H9 (cell line): ENCODE results near the gene AGBL3. TPM values are rescaled to one million over a fixed set of nuclear protein-coding genes. Genes with fewer than 3 reads are reported as not detected.

Source experiments
- DNase-seq: peaks from one replicate; pipeline ENCODE4 v3.0.0-alpha.2; 2017
- H2AFZ ChIP-seq: one replicate; pipeline ENCODE4 v1.6.1; 2013; ENCODE audit warnings: mild to moderate bottlenecking, low read length, control low read depth, moderate library complexity
- H2AK5ac ChIP-seq: 2 replicates; pipeline ENCODE4 v1.6.1; 2013; ENCODE audit warnings: low read length, control low read depth, mixed read lengths; ENCODE audit not compliant: insufficient read length
- H2BK120ac ChIP-seq: one replicate; pipeline ENCODE4 v1.6.1; 2013; ENCODE audit warnings: low read depth, mild to moderate bottlenecking, low read length, control low read depth, inconsistent platforms; ENCODE audit not compliant: poor library complexity, severe bottlenecking
- H2BK12ac ChIP-seq: 2 replicates; pipeline ENCODE4 v1.6.1; 2013; ENCODE audit warnings: low read length, control low read depth, mixed read lengths, low read depth; ENCODE audit not compliant: insufficient read length
- H2BK15ac ChIP-seq: 2 replicates; pipeline ENCODE4 v1.6.1; 2013; ENCODE audit warnings: low read depth, low read length, control low read depth
- H2BK20ac ChIP-seq: one replicate; pipeline ENCODE4 v1.6.1; 2013; ENCODE audit warnings: low read depth, mild to moderate bottlenecking, low read length, control low read depth, inconsistent platforms; ENCODE audit not compliant: poor library complexity, severe bottlenecking
- H2BK5ac ChIP-seq: 2 replicates; pipeline ENCODE4 v1.6.1; 2013; ENCODE audit warnings: low read length, control low read depth, mixed read lengths; ENCODE audit not compliant: insufficient read length
- H3K14ac ChIP-seq: 2 replicates; pipeline ENCODE4 v1.6.1; 2013; ENCODE audit warnings: low read length, control low read depth; ENCODE audit not compliant: insufficient read depth
- H3K18ac ChIP-seq: 2 replicates; pipeline ENCODE4 v1.6.1; 2013; ENCODE audit warnings: low read depth, mild to moderate bottlenecking, mixed read lengths, low read length, control low read depth; ENCODE audit not compliant: insufficient read length
- H3K23ac ChIP-seq: 2 replicates; pipeline ENCODE4 v1.6.1; 2013; ENCODE audit warnings: low read length, control low read depth, mixed read lengths, low read depth; ENCODE audit not compliant: insufficient read length
- H3K23me2 ChIP-seq: 2 replicates; pipeline ENCODE4 v1.6.1; 2013; ENCODE audit warnings: low read depth, mild to moderate bottlenecking, mixed read lengths, low read length, control low read depth; ENCODE audit not compliant: insufficient read length, poor library complexity, severe bottlenecking
- H3K27ac ChIP-seq: 2 replicates; pipeline ENCODE4 v1.5.1; 2013; ENCODE audit warnings: low read length, control low read depth, mixed read lengths, low read depth; ENCODE audit not compliant: insufficient read length
- H3K27me3 ChIP-seq: 2 replicates; pipeline ENCODE4 v1.6.1; 2013; ENCODE audit warnings: low read length, control low read depth, inconsistent platforms; ENCODE audit not compliant: insufficient read depth
- H3K4ac ChIP-seq: 2 replicates; pipeline ENCODE4 v1.6.1; 2013; ENCODE audit warnings: low read depth, mild to moderate bottlenecking, control low read depth, inconsistent platforms, low read length, moderate library complexity
- H3K4me1 ChIP-seq: 2 replicates; pipeline ENCODE4 v1.6.1; 2013; ENCODE audit warnings: low read length, control low read depth, inconsistent platforms; ENCODE audit not compliant: insufficient read depth
- H3K4me2 ChIP-seq: 2 replicates; pipeline ENCODE4 v1.6.1; 2013; ENCODE audit warnings: low read length, control low read depth, mixed read lengths; ENCODE audit not compliant: insufficient read length, insufficient read depth
- H3K56ac ChIP-seq: 2 replicates; pipeline ENCODE4 v1.6.1; 2013; ENCODE audit warnings: low read depth, mild to moderate bottlenecking, mixed read lengths, low read length, control low read depth; ENCODE audit not compliant: insufficient read length
- H3K79me1 ChIP-seq: 2 replicates; pipeline ENCODE4 v1.6.1; 2013; ENCODE audit warnings: low read depth, mild to moderate bottlenecking, moderate library complexity, low read length, control low read depth, inconsistent platforms; ENCODE audit not compliant: insufficient read depth, poor library complexity, severe bottlenecking
- H3K79me2 ChIP-seq: 2 replicates; pipeline ENCODE4 v1.6.1; 2013; ENCODE audit warnings: low read length, control low read depth, inconsistent platforms; ENCODE audit not compliant: insufficient read depth
- H3K9ac ChIP-seq: 2 replicates; pipeline ENCODE4 v1.6.1; 2013; ENCODE audit warnings: low read length, control low read depth, mixed read lengths; ENCODE audit not compliant: insufficient read length; ENCODE audit errors: extremely low read depth
- H3K9me3 ChIP-seq: one replicate; pipeline ENCODE4 v1.6.1; 2013; ENCODE audit warnings: low read depth, low read length, inconsistent platforms; ENCODE audit not compliant: control insufficient read depth
- H3T11ph ChIP-seq: one replicate; pipeline ENCODE4 v1.6.1; 2013; ENCODE audit warnings: mild to moderate bottlenecking, low read length, control low read depth, inconsistent platforms
- H4K20me1 ChIP-seq: one replicate; pipeline ENCODE4 v1.6.1; 2013; ENCODE audit not compliant: control insufficient read depth, insufficient read length, insufficient read depth
- H4K5ac ChIP-seq: 2 replicates; pipeline ENCODE4 v1.6.1; 2013; ENCODE audit warnings: low read depth, mild to moderate bottlenecking, mixed read lengths, low read length, control low read depth; ENCODE audit not compliant: insufficient read length
- H4K8ac ChIP-seq: replicated peaks from 2 replicates; pipeline ENCODE4 v1.6.1; 2013; ENCODE audit warnings: low read length, control low read depth, mixed read lengths, low read depth; ENCODE audit not compliant: insufficient read length
- H4K91ac ChIP-seq: 2 replicates; pipeline ENCODE4 v1.6.1; 2013; ENCODE audit warnings: low read depth, mild to moderate bottlenecking, moderate library complexity, mixed read lengths, low read length, control low read depth; ENCODE audit not compliant: insufficient read length
- H3K27ac Mint-ChIP-seq, 3 experiments: 2 replicates in 2 of 3; 3 replicates in 1 of 3; pipeline ENCODE4 v1.8.0; 2020 to 2021; ENCODE audit warnings: mixed read lengths in 3 of 3, mild to moderate bottlenecking in 1 of 3, moderate library complexity in 1 of 3
- H3K27me3 Mint-ChIP-seq: 2 replicates; pipeline ENCODE4 v1.8.0; 2021; ENCODE audit warnings: low read depth, mild to moderate bottlenecking, moderate library complexity, mixed read lengths
- H3K36me3 Mint-ChIP-seq, 3 experiments: 2 replicates in 2 of 3; 3 replicates in 1 of 3; pipeline ENCODE4 v1.8.0; 2020 to 2021; ENCODE audit warnings: low read depth in 3 of 3, mixed read lengths in 3 of 3; ENCODE audit not compliant: insufficient read depth in 1 of 3
- H3K4me1 Mint-ChIP-seq, 2 experiments: 2 replicates each; pipeline ENCODE4 v1.8.0; 2020; ENCODE audit warnings: mixed read lengths in 2 of 2
- H3K4me3 Mint-ChIP-seq, 2 experiments: 2 replicates in 1 of 2; 3 replicates in 1 of 2; pipeline ENCODE4 v1.8.0; 2020 to 2021; ENCODE audit warnings: mild to moderate bottlenecking in 2 of 2, mixed read lengths in 2 of 2, moderate library complexity in 1 of 2
- H3K9me3 Mint-ChIP-seq, 2 experiments: 2 replicates in 1 of 2; 3 replicates in 1 of 2; pipeline ENCODE4 v1.8.0; 2020; ENCODE audit warnings: mild to moderate bottlenecking in 2 of 2, mixed read lengths in 2 of 2, moderate library complexity in 1 of 2
- CTCF ChIP-seq: fragments of 200-600 bp; sonication (generic); conservative IDR thresholded peaks from 3 replicates; pipeline ENCODE4 v1.8.0; 2021; ENCODE audit warnings: antibody characterized with exemption, mild to moderate bottlenecking
- WGBS: extraction: QIAGEN DNeasy Blood & Tissue Kit; methylation state at CpG from one replicate; pipeline ENCODE4 v1.1.7; 2013; ENCODE audit warnings: missing lambda C conversion rate, low lambda C conversion rate, mixed read lengths; ENCODE audit not compliant: insufficient read length; ENCODE audit errors: extremely low coverage; 5-methylcytosine and 5-hydroxymethylcytosine counted together
- total RNA-seq: library from RNA; stranded (reverse); gene quantifications from 2 replicates; pipeline ENCODE4 v1.2.1, GENCODE V29; 2021

Gene AGBL3
- total RNA-seq, 1 experiment from 2014 or later = 2.4 TPM

- no peak overlapping the region for H2AFZ ChIP-seq
These were observed 166.1 kb downstream of the AGBL3 start for GRCh38 chr7:135152442-135152841.

More at GRCh38 chr7:135152442-135152841, 166.1 kb downstream of the AGBL3 start:
- no peaks in the 10 kb centered on the region for H3K23me2 ChIP-seq
- H4K8ac ChIP-seq = no peak overlapping the region
- no peak overlapping the region for H3T11ph ChIP-seq
- H3K4me2 ChIP-seq = no peak overlapping the region
- no peaks in the 10 kb centered on the region for H4K20me1 ChIP-seq
- H3K79me2 ChIP-seq = no peaks in the 10 kb centered on the region
- H2BK12ac ChIP-seq = no peak overlapping the region
- Mint-ChIP-seq H3K4me1 (peaks cover 2 to 5% of the 10 kb centered on the region in 2 experiments; a peak in 2 of 4 replicates), H3K27ac (no peak overlapping the region), H3K9me3 (peaks cover 29 to 38% of the 10 kb centered on the region in 2 experiments), H3K36me3 (peaks cover 12 to 31% (median 22%) of the 10 kb centered on the region in 3 experiments), H3K4me3 (no peak overlapping the region), H3K27me3 (peaks cover 5% of the 10 kb centered on the region)
- DNase-seq = no peak
- no peak overlapping the region for H3K18ac ChIP-seq
- no peak overlapping the region for H4K5ac ChIP-seq
- H3K9me3 ChIP-seq = no peaks in the 10 kb centered on the region
- no peak overlapping the region for H3K23ac ChIP-seq
- no peak overlapping the region for H3K56ac ChIP-seq
- no peak overlapping the region for H3K27ac ChIP-seq
- no peak overlapping the region for H3K4ac ChIP-seq
- no peak overlapping the region for H4K91ac ChIP-seq
- WGBS = no CpG with 5 or more reads among the region's 1 CpG
- no peaks in the 10 kb centered on the region for H3K79me1 ChIP-seq
- no peak for TF ChIP-seq CTCF
- no peak overlapping the region for H2BK20ac ChIP-seq
- H3K4me1 ChIP-seq = no peaks in the 10 kb centered on the region
- no peak overlapping the region for H2BK15ac ChIP-seq
- no peak overlapping the region for H2AK5ac ChIP-seq
- H3K14ac ChIP-seq = no peak overlapping the region
- H2BK5ac ChIP-seq = no peak overlapping the region
- no peak overlapping the region for H2BK120ac ChIP-seq
- H3K27me3 ChIP-seq = no peaks in the 10 kb centered on the region
- no peak overlapping the region for H3K9ac ChIP-seq
